ENCODE measurements around the gene MARCO.

- TF ChIP-seq POLR2AphosphoS5 (IDR thresholded peaks at IDR 0.05; ENCODE audit: low read depth, low read length) = no peak
- TF ChIP-seq SIN3A (IDR thresholded peaks at IDR 0.05; ENCODE audit: borderline replicate concordance, insufficient read depth, low read length) = no peak
- no peak for TF ChIP-seq TAF1 (IDR thresholded peaks at IDR 0.05; ENCODE audit: borderline replicate concordance, insufficient read depth, low read length)
These were observed 20.3 kb upstream of the MARCO start for GRCh38 chr2:118921646-118922045.

All from PFSK-1 (cell line).